Activated CD8-positive, alpha-beta memory T cell treated with anti-CD3 and anti-CD28 coated beads, Interleukin-2, amount 10 ng/mL, durations not matched to agents 7 days and 5 days (primary cell): ENCODE results near the gene C1orf87. TPM values are rescaled to one million over a fixed set of nuclear protein-coding genes. Genes with fewer than 3 reads are reported as not detected.
A peak's percentile ranks its signal among the peaks of the same experiment; 100 is the strongest.

ENCODE experiments used
- ATAC-seq: fragments of 150-1000 bp; cut with Tn5 transposase; one replicate; pipeline ENCODE4 v1.10.0; 2021; ENCODE audit warnings: moderate library complexity
- CTCF ChIA-PET: fragments of 350-600 bp; sonication (Branson Sonifier 250); formaldehyde crosslinking; loops from one replicate; lab custom pipeline; 2021; ENCODE audit warnings: antibody characterized with exemption; lab: Charles Lee
- DNase-seq: peaks from one replicate; pipeline ENCODE4 v3.0.0-alpha.2; 2020
- H3K27ac Mint-ChIP-seq: one replicate; pipeline ENCODE4 v1.8.0; 2021; ENCODE audit warnings: mild to moderate bottlenecking, mixed read lengths
- H3K27me3 Mint-ChIP-seq: one replicate; pipeline ENCODE4 v1.8.0; 2021; ENCODE audit warnings: mixed read lengths
- H3K36me3 Mint-ChIP-seq: one replicate; pipeline ENCODE4 v1.8.0; 2021; ENCODE audit warnings: mild to moderate bottlenecking, mixed read lengths
- H3K4me1 Mint-ChIP-seq: one replicate; pipeline ENCODE4 v1.8.0; 2021; ENCODE audit warnings: mixed read lengths
- H3K4me3 Mint-ChIP-seq: one replicate; pipeline ENCODE4 v1.8.0; 2021; ENCODE audit warnings: mild to moderate bottlenecking, moderate library complexity, mixed read lengths
- H3K9me3 Mint-ChIP-seq: one replicate; pipeline ENCODE4 v1.8.0; 2022; ENCODE audit warnings: low read depth, mixed read lengths
- total RNA-seq, 2 experiments: library from RNA; stranded (reverse); gene quantifications; one replicate each; pipeline ENCODE4 v1.2.3, GENCODE V29; 2021

C1orf87 gene
- total RNA-seq, 2 experiments from 2014 or later = not detected

GRCh38 chr1:59947047-59947938, 126.3 kb downstream of the C1orf87 start:
- ATAC-seq (peak; percentile 84), DNase-seq (peak; percentile 68)
- no peak overlapping the region for H3K4me3 Mint-ChIP-seq
- H3K27me3 Mint-ChIP-seq = peaks cover 23% of the 10 kb centered on the region
- H3K9me3 Mint-ChIP-seq = no peaks in the 10 kb centered on the region
- no peaks in the 10 kb centered on the region for H3K4me1 Mint-ChIP-seq
- no peak overlapping the region for H3K27ac Mint-ChIP-seq
- H3K36me3 Mint-ChIP-seq = no peaks in the 10 kb centered on the region
- CTCF ChIA-PET = interaction anchor here (0.7 to 2.4 kb wide), 30 partner anchors 9 to 1431 kb away, joined by 3 to 36 read pairs (median 4); no protein-coding TSS in a partner anchor

- H3K27ac Mint-ChIP-seq = no peak overlapping the region
Measured at GRCh38 chr1:59945790-59946189, 127.8 kb downstream of the C1orf87 start.

More at GRCh38 chr1:59945790-59946189, 127.8 kb downstream of the C1orf87 start:
- CTCF ChIA-PET = interaction anchor here (1.3 to 2.4 kb wide), 5 partner anchors 19 to 68 kb away, joined by 3 to 36 read pairs (median 20); no protein-coding TSS in a partner anchor
- no peaks in the 10 kb centered on the region for H3K9me3 Mint-ChIP-seq
- H3K4me3 Mint-ChIP-seq = no peak overlapping the region
- no peaks in the 10 kb centered on the region for H3K36me3 Mint-ChIP-seq
- DNase-seq (no peak), ATAC-seq (no peak)
- peaks cover 25% of the 10 kb centered on the region for H3K27me3 Mint-ChIP-seq
- no peaks in the 10 kb centered on the region for H3K4me1 Mint-ChIP-seq

Other genes starting within 250 kb of the C1orf87 start
- 1 to 10 TPM; 2.2 to 4.5 TPM for gene CYP2J2, start 147.0 kb downstream of the C1orf87 start, total RNA-seq